Panc1 (cell line): Measurements from ENCODE around the gene GPR137B. TPM values are rescaled to one million over a fixed set of nuclear protein-coding genes. Genes with fewer than 3 reads are reported as not detected.

Experiments
- ATAC-seq: fragments of 200-7000 bp; cut with Tn5 transposase; 2 replicates; pipeline ENCODE4 v1.9.1; 2020; ENCODE audit warnings: mild to moderate bottlenecking, moderate library complexity
- Bru-seq: library from RNA; stranded (reverse); fragments of 400-500 nt; gene quantifications from one replicate; lab custom pipeline; 2021; lab: Mats Ljungman, UMichigan
- BruChase-seq, 2 experiments: library from RNA; stranded (reverse); fragments of 400-500 nt; gene quantifications; one replicate each; lab custom pipeline; 2021; lab: Mats Ljungman, UMichigan
- BruUV-seq: library from RNA; stranded (reverse); fragments of 400-500 nt; replicated peaks from 2 replicates; lab custom pipeline; 2021; lab: Mats Ljungman, UMichigan
- CTCF ChIA-PET: fragments of 300-600 bp; sonication (Branson Sonifier 250); formaldehyde crosslinking; loops from one replicate; lab custom pipeline; 2022; ENCODE audit warnings: antibody characterized with exemption; lab: Charles Lee
- POLR2A ChIA-PET: fragments of 300-600 bp; sonication (Branson Sonifier 250); formaldehyde crosslinking; loops from one replicate; lab custom pipeline; 2022; ENCODE audit warnings: antibody characterized with exemption; lab: Charles Lee
- DNase-seq: peaks from one replicate; pipeline ENCODE4 v3.0.0-alpha.2; 2010; ENCODE audit warnings: low read depth, low spot score
- H3K27ac ChIP-seq: 2 replicates; pipeline ENCODE4 v1.5.1; 2011; ENCODE audit warnings: mild to moderate bottlenecking, low read length, inconsistent platforms
- H3K27me3 ChIP-seq: fragments of 200-500 bp; sonication (Bioruptor generic); 2 replicates; pipeline ENCODE4 v1.6.0; 2014; ENCODE audit warnings: low read length, inconsistent platforms; ENCODE audit not compliant: control insufficient read depth, insufficient read depth
- H3K36me3 ChIP-seq: fragments of 200-500 bp; sonication (Bioruptor generic); 2 replicates; pipeline ENCODE4 v1.5.1; 2014; ENCODE audit warnings: inconsistent platforms, mild to moderate bottlenecking, low read length, moderate library complexity; ENCODE audit not compliant: control insufficient read depth, insufficient read depth
- H3K4me1 ChIP-seq: 2 replicates; pipeline ENCODE4 v1.5.1; 2011; ENCODE audit warnings: inconsistent platforms, mild to moderate bottlenecking, low read length, moderate library complexity; ENCODE audit not compliant: control insufficient read depth, insufficient read depth
- H3K4me3 ChIP-seq, 2 experiments: 2 replicates each; pipeline ENCODE4 v1.5.1; 2011 to 2012; ENCODE audit warnings: low read depth in 2 of 2, low read length in 2 of 2, mild to moderate bottlenecking in 2 of 2, inconsistent platforms in 1 of 2, moderate library complexity in 1 of 2
- H3K9me3 ChIP-seq: fragments of 200-500 bp; sonication (Bioruptor generic); 2 replicates; pipeline ENCODE4 v1.5.1; 2014; ENCODE audit warnings: low read depth, mild to moderate bottlenecking, inconsistent platforms, low read length, moderate library complexity; ENCODE audit not compliant: control insufficient read depth, insufficient read depth
- POLR2AphosphoS5 ChIP-seq: IDR thresholded peaks from 2 replicates; pipeline ENCODE4 v1.6.1; 2012; ENCODE audit warnings: mild to moderate bottlenecking, low read depth, low read length, moderate library complexity
- SIN3A ChIP-seq: IDR thresholded peaks from 2 replicates; pipeline ENCODE4 v1.6.1; 2012; ENCODE audit warnings: low read depth, mild to moderate bottlenecking, low read length, moderate library complexity, borderline replicate concordance; ENCODE audit not compliant: insufficient read depth
- TCF7L2 ChIP-seq: IDR thresholded peaks from 2 replicates; pipeline ENCODE4 v1.6.1; 2011; ENCODE audit warnings: mild to moderate bottlenecking, low read depth, low read length, inconsistent platforms
- in situ Hi-C: cut with HindIII; loops from 2 replicates; pipeline ENCODE4 v1.10.0; 2016; ENCODE audit warnings: low sequenced_read_pairs, low pct_unique_long_range_greater_than_20kb
- intact Hi-C: fragments of 100-400 bp; cut with micrococcal nuclease; formaldehyde crosslinking; loops from one replicate; pipeline ENCODE4 v1.10.0; 2022; ENCODE audit not compliant: unreplicated experiment
- long read RNA-seq: library from polyadenylated mRNA; unstranded; transcript quantifications from one replicate; pipeline ENCODE4 v2.0.0, GENCODE V29; 2021; ENCODE audit not compliant: unreplicated experiment
- polyA plus RNA-seq: library from polyadenylated mRNA; unstranded; fragments of >200 nt; gene quantifications from one replicate; pipeline ENCODE4 v1.2.1, GENCODE V29; 2012; ENCODE audit warnings: missing spikeins; ENCODE audit not compliant: insufficient read length
- total RNA-seq: library from RNA; stranded (reverse); gene quantifications from one replicate; pipeline ENCODE4 v1.2.1, GENCODE V29; 2021; ENCODE audit not compliant: unreplicated experiment
- TF ChIP-seq, protein P1 (sequence below): fragments of 450-650 bp; IDR thresholded peaks from 2 replicates; pipeline ENCODE4 v1.5.1; 2017; ENCODE audit warnings: mild to moderate bottlenecking
- TF ChIP-seq, protein P2 (sequence below), 2 experiments: IDR thresholded peaks; 2 replicates each; pipeline ENCODE4 v1.6.1; 2011 to 2012; ENCODE audit warnings: low read depth in 2 of 2, control low read depth in 1 of 2, low read length in 1 of 2, mild to moderate bottlenecking in 1 of 2, moderate library complexity in 1 of 2; ENCODE audit not compliant: insufficient read depth in 1 of 2

GPR137B gene, protein sequence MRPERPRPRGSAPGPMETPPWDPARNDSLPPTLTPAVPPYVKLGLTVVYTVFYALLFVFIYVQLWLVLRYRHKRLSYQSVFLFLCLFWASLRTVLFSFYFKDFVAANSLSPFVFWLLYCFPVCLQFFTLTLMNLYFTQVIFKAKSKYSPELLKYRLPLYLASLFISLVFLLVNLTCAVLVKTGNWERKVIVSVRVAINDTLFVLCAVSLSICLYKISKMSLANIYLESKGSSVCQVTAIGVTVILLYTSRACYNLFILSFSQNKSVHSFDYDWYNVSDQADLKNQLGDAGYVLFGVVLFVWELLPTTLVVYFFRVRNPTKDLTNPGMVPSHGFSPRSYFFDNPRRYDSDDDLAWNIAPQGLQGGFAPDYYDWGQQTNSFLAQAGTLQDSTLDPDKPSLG
- total RNA-seq (25.3 TPM), Bru-seq, nascent RNA (percentile 71 among the genes with signal in this experiment), BruChase-seq, experiment 1, labeled RNA remaining after a 2-hour chase (percentile 61 among the genes with signal in this experiment), BruChase-seq, experiment 2, labeled RNA remaining after a 6-hour chase (percentile 64 among the genes with signal in this experiment)
- 31.1 TPM for polyA plus RNA-seq
- long read RNA-seq, transcript GPR137B-202 (7 exons, 2,042 nt) = major isoform, 59 of 80 reads
- long read RNA-seq, partial matches to known transcripts = 1 of 80 reads
- long read RNA-seq, other reads (novel, unspliced or antisense) = 20 of 80 reads

DNA sequence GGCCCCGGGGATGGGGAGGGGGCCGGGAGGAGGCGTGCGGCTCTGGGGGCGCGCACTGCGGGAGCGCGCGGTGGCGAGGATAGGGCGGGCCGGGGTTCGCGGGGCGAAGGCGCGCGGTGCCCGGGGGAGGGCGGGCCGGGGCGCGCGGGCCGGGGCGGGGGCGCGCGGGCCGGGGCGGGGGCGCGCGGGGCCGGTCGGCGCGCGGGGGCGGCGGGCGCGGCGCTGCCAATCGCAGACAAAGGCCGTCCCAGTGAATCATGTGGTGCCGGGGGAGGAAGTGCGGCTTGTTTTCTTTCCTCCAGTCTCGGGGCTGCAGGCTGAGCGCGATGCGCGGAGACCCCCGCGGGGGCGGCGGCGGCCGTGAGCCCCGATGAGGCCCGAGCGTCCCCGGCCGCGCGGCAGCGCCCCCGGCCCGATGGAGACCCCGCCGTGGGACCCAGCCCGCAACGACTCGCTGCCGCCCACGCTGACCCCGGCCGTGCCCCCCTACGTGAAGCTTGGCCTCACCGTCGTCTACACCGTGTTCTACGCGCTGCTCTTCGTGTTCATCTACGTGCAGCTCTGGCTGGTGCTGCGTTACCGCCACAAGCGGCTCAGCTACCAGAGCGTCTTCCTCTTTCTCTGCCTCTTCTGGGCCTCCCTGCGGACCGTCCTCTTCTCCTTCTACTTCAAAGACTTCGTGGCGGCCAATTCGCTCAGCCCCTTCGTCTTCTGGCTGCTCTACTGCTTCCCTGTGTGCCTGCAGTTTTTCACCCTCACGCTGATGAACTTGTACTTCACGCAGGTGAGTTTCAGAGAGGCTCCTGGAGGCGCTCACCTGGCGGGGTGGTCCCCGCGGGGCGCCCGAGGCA lies at the start of gene GPR137B:
GPR137B (plus strand) TSS at position 287 of the 851 bp plus-strand sequence; CDS start at position 371, 84 bp downstream.
- intact Hi-C loops = no loop called here
- ATAC-seq (peak; percentile 74), DNase-seq (no peak)
- Histone ChIP-seq H3K9me3 (no peaks in the 10 kb centered on the region), H3K36me3 (no peaks in the 10 kb centered on the region; the same call in 1 of the 2 replicates), H3K4me3 (peak within 1 kb of the TSS; percentile 81 to 84), H3K27ac (peak within 1 kb of the TSS; percentile 81), H3K27me3 (peaks cover 11% of the 10 kb centered on the region), H3K4me1 (peaks cover 27% of the 10 kb centered on the region)
- no TSS peak for BruUV-seq
- POLR2A ChIA-PET = no interaction called here
- CTCF ChIA-PET = no interaction called here
- TF ChIP-seq SIN3A (peak; percentile 27; the same call in 1 of the 2 replicates), TCF7L2 (peak; percentile 84), POLR2AphosphoS5 (no peak)
- TF ChIP-seq, protein P1, sequence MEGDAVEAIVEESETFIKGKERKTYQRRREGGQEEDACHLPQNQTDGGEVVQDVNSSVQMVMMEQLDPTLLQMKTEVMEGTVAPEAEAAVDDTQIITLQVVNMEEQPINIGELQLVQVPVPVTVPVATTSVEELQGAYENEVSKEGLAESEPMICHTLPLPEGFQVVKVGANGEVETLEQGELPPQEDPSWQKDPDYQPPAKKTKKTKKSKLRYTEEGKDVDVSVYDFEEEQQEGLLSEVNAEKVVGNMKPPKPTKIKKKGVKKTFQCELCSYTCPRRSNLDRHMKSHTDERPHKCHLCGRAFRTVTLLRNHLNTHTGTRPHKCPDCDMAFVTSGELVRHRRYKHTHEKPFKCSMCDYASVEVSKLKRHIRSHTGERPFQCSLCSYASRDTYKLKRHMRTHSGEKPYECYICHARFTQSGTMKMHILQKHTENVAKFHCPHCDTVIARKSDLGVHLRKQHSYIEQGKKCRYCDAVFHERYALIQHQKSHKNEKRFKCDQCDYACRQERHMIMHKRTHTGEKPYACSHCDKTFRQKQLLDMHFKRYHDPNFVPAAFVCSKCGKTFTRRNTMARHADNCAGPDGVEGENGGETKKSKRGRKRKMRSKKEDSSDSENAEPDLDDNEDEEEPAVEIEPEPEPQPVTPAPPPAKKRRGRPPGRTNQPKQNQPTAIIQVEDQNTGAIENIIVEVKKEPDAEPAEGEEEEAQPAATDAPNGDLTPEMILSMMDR = no peak
- TF ChIP-seq, protein P2, sequence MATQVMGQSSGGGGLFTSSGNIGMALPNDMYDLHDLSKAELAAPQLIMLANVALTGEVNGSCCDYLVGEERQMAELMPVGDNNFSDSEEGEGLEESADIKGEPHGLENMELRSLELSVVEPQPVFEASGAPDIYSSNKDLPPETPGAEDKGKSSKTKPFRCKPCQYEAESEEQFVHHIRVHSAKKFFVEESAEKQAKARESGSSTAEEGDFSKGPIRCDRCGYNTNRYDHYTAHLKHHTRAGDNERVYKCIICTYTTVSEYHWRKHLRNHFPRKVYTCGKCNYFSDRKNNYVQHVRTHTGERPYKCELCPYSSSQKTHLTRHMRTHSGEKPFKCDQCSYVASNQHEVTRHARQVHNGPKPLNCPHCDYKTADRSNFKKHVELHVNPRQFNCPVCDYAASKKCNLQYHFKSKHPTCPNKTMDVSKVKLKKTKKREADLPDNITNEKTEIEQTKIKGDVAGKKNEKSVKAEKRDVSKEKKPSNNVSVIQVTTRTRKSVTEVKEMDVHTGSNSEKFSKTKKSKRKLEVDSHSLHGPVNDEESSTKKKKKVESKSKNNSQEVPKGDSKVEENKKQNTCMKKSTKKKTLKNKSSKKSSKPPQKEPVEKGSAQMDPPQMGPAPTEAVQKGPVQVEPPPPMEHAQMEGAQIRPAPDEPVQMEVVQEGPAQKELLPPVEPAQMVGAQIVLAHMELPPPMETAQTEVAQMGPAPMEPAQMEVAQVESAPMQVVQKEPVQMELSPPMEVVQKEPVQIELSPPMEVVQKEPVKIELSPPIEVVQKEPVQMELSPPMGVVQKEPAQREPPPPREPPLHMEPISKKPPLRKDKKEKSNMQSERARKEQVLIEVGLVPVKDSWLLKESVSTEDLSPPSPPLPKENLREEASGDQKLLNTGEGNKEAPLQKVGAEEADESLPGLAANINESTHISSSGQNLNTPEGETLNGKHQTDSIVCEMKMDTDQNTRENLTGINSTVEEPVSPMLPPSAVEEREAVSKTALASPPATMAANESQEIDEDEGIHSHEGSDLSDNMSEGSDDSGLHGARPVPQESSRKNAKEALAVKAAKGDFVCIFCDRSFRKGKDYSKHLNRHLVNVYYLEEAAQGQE (IDR thresholded peaks at IDR 0.05; ENCODE audit: insufficient read depth in 1 of 2, low read depth in 2 of 2, low read length in 1 of 2) = no peak
- in situ Hi-C loops = no loop called here

DNA sequence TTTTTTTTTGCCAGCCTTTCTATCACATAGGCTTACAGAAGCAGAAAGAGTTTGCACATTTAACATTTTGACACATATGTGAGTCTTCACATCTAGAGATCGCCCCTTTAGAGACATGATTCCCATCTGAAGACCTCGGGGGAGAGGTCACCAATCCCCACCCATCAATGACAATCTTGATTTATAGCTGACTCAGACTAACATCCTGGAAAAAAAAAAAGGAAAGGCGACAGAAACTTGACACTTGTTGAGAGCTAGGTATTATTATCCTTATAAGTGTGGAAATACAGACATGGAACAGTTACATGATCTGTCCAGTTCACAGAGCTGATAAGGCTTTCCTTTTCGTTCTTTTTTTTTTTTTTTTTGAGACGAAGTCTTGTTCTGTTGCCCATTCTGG lies 49.4 kb upstream of the GPR137B start:
- intact Hi-C loops = no loop called here

More for the DNA sequence above, 49.4 kb upstream of the GPR137B start:
- CTCF ChIA-PET = interaction anchor here (0.6 to 0.7 kb wide), 2 partner anchors 276 to 297 kb away, joined by 6 to 8 read pairs; no protein-coding TSS in a partner anchor
- Histone ChIP-seq H3K27me3 (no peaks in the 10 kb centered on the region), H3K36me3 (no peaks in the 10 kb centered on the region), H3K4me3 (no peak overlapping the region), H3K27ac (no peak overlapping the region), H3K9me3 (peaks cover 16% of the 10 kb centered on the region; the same call in 1 of the 2 replicates), H3K4me1 (no peaks in the 10 kb centered on the region)
- BruUV-seq = no TSS peak
- POLR2A ChIA-PET = no interaction called here
- ATAC-seq = no peak
- TF ChIP-seq SIN3A (no peak), TCF7L2 (no peak), POLR2AphosphoS5 (no peak)
- TF ChIP-seq, protein P1 = no peak
- TF ChIP-seq, protein P2 (IDR thresholded peaks at IDR 0.05; ENCODE audit: insufficient read depth in 1 of 2, low read depth in 2 of 2, low read length in 1 of 2) = no peak
- DNase-seq = no peak
- in situ Hi-C loops = no loop called here
